ENCODE results near the gene NFE2L1.

- TF ChIP-seq TAF1 (IDR thresholded peaks at IDR 0.05; ENCODE audit: low read depth, low read length) = no peak
- TF ChIP-seq POLR2A (IDR thresholded peaks at IDR 0.05; ENCODE audit: low read depth, low read length) = no peak
Measured at GRCh38 chr17:48051706-48052486, 3.7 kb downstream of the NFE2L1 start.
